GM23338 (cell line): ENCODE results near the gene ENOX1. TPM values are rescaled to one million over a fixed set of nuclear protein-coding genes. Genes with fewer than 3 reads are reported as not detected.

ENCODE experiments used
- ATAC-seq: fragments of 200-7000 bp; cut with Tn5 transposase; 3 replicates; pipeline ENCODE4 v1.9.1; 2020
- DNase-seq: peaks from one replicate; pipeline ENCODE4 v3.0.0-alpha.2; 2015; ENCODE audit warnings: low spot score
- H2AFZ ChIP-seq: fragments of 200-600 bp; sonication (generic); 2 replicates; pipeline ENCODE4 v1.8.0; 2016; ENCODE audit warnings: antibody characterized with exemption, mild to moderate bottlenecking, moderate library complexity
- H3F3A ChIP-seq: fragments of 200-600 bp; sonication (generic); replicated peaks from 2 replicates; pipeline ENCODE4 v1.8.0; 2017; ENCODE audit warnings: antibody characterized with exemption, mixed run types, low read depth
- H3K27ac ChIP-seq: fragments of 200-600 bp; sonication (generic); 2 replicates; pipeline ENCODE4 v1.6.1; 2016; ENCODE audit warnings: low read depth
- H3K27me3 ChIP-seq: fragments of 200-600 bp; sonication (generic); 2 replicates; pipeline ENCODE4 v1.8.0; 2016; ENCODE audit warnings: mild to moderate bottlenecking, mixed run types, moderate library complexity; ENCODE audit not compliant: insufficient read depth
- H3K36me3 ChIP-seq: fragments of 200-600 bp; sonication (generic); 2 replicates; pipeline ENCODE4 v1.8.0; 2016; ENCODE audit warnings: mild to moderate bottlenecking; ENCODE audit not compliant: insufficient read depth
- H3K4me1 ChIP-seq: fragments of 200-600 bp; sonication (generic); 2 replicates; pipeline ENCODE4 v1.8.0; 2016; ENCODE audit warnings: mild to moderate bottlenecking, moderate library complexity; ENCODE audit not compliant: insufficient read depth
- H3K4me2 ChIP-seq: fragments of 200-600 bp; sonication (generic); 2 replicates; pipeline ENCODE4 v1.7.1; 2017; ENCODE audit warnings: mixed run types
- H3K4me3 ChIP-seq: fragments of 200-600 bp; sonication (generic); 2 replicates; pipeline ENCODE4 v1.6.1; 2016; ENCODE audit warnings: mixed run types
- H3K79me2 ChIP-seq: fragments of 200-600 bp; sonication (generic); replicated peaks from 2 replicates; pipeline ENCODE4 v1.8.0; 2017; ENCODE audit warnings: mild to moderate bottlenecking; ENCODE audit not compliant: insufficient read depth
- H3K9me2 ChIP-seq: fragments of 200-600 bp; sonication (generic); 2 replicates; pipeline ENCODE4 v1.8.0; 2017; ENCODE audit not compliant: insufficient read depth
- H4K20me1 ChIP-seq: fragments of 200-600 bp; sonication (generic); replicated peaks from 2 replicates; pipeline ENCODE4 v1.8.0; 2017; ENCODE audit warnings: mild to moderate bottlenecking; ENCODE audit not compliant: insufficient read depth
- H3K27ac Mint-ChIP-seq: 2 replicates; pipeline ENCODE4 v1.8.0; 2020; ENCODE audit warnings: inconsistent platforms, mild to moderate bottlenecking, moderate library complexity, mixed read lengths
- H3K27me3 Mint-ChIP-seq: 3 replicates; pipeline ENCODE4 v1.8.0; 2022; ENCODE audit warnings: low read depth, mild to moderate bottlenecking, moderate library complexity, mixed read lengths, inconsistent platforms; ENCODE audit not compliant: insufficient read depth, poor library complexity
- H3K36me3 Mint-ChIP-seq: 3 replicates; pipeline ENCODE4 v1.8.0; 2021; ENCODE audit warnings: low read depth, mild to moderate bottlenecking, inconsistent platforms, moderate library complexity, mixed read lengths
- H3K4me1 Mint-ChIP-seq: 3 replicates; pipeline ENCODE4 v1.8.0; 2020; ENCODE audit warnings: mild to moderate bottlenecking, inconsistent platforms, mixed read lengths
- H3K4me3 Mint-ChIP-seq: 3 replicates; pipeline ENCODE4 v1.8.0; 2021; ENCODE audit warnings: moderate library complexity, mild to moderate bottlenecking, inconsistent platforms, mixed read lengths
- H3K9me3 Mint-ChIP-seq: 3 replicates; pipeline ENCODE4 v1.8.0; 2020; ENCODE audit warnings: moderate library complexity, mild to moderate bottlenecking, inconsistent platforms, mixed read lengths
- EZH2 ChIP-seq: fragments of 200-600 bp; sonication (generic); IDR thresholded peaks from one replicate; pipeline ENCODE4 v1.8.0; 2017; ENCODE audit warnings: antibody characterized with exemption, mild to moderate bottlenecking, low read depth; ENCODE audit not compliant: unreplicated experiment
- EZH2phosphoT487 ChIP-seq: fragments of 200-600 bp; sonication (generic); IDR thresholded peaks from one replicate; pipeline ENCODE4 v1.8.1; 2018; ENCODE audit warnings: antibody characterized with exemption; ENCODE audit not compliant: unreplicated experiment
- NANOG ChIP-seq: IDR thresholded peaks from 2 replicates; pipeline ENCODE4 v1.6.1; 2016; ENCODE audit warnings: antibody characterized with exemption, borderline replicate concordance
- POLR2AphosphoS5 ChIP-seq: IDR thresholded peaks from 2 replicates; pipeline ENCODE4 v1.6.1; 2016; ENCODE audit warnings: antibody characterized with exemption, low read depth
- REST ChIP-seq: IDR thresholded peaks from one replicate; pipeline ENCODE4 v1.6.1; 2018; ENCODE audit warnings: antibody characterized with exemption; ENCODE audit not compliant: unreplicated experiment
- STAT1 ChIP-seq: IDR thresholded peaks from one replicate; pipeline ENCODE4 v1.6.1; 2016; ENCODE audit warnings: antibody characterized with exemption; ENCODE audit not compliant: unreplicated experiment
- ZNF114 ChIP-seq: fragments of 250-450 bp; sonication (Bioruptor Pico); IDR thresholded peaks from 2 replicates; pipeline ENCODE4 v1.5.0; 2020; ENCODE audit warnings: mild to moderate bottlenecking, moderate library complexity
- ZNF331 ChIP-seq: fragments of 250-450 bp; sonication (Bioruptor Pico); IDR thresholded peaks from 2 replicates; pipeline ENCODE4 v1.5.0; 2020; ENCODE audit warnings: low read depth, mild to moderate bottlenecking, moderate library complexity
- polyA plus RNA-seq: library from polyadenylated mRNA; unstranded; fragments of >200 nt; fragmentation: Nextera tagmentation; extraction: Ambion mirVana; gene quantifications from 2 replicates; pipeline ENCODE4 v1.2.1, GENCODE V29; 2016
- total RNA-seq: library from RNA; depleted of rRNA; stranded (reverse); fragments of >200 nt; shearing (Covaris generic); gene quantifications from 2 replicates; pipeline ENCODE4 v1.2.3, GENCODE V29; 2014
- TF ChIP-seq, protein P1 (sequence below): fragments of 250-450 bp; sonication (Bioruptor Pico); IDR thresholded peaks from 2 replicates; pipeline ENCODE4 v1.5.0; 2020; ENCODE audit warnings: mild to moderate bottlenecking, moderate library complexity
- TF ChIP-seq, protein P2 (sequence below), 2 experiments: fragments of 200-600 bp in 1 of 2; sonication (generic) in 1 of 2; conservative IDR thresholded peaks; 2 replicates each; pipeline versions ENCODE4 v1.5.1 to v1.6.1; 2016 to 2017; ENCODE audit warnings: antibody characterized with exemption in 2 of 2, low read depth in 2 of 2, mild to moderate bottlenecking in 2 of 2, moderate library complexity in 1 of 2

ENOX1 gene
- total and polyA plus RNA-seq, 2 experiments from 2014 or later = 0.66 to 0.81 TPM

DNA sequence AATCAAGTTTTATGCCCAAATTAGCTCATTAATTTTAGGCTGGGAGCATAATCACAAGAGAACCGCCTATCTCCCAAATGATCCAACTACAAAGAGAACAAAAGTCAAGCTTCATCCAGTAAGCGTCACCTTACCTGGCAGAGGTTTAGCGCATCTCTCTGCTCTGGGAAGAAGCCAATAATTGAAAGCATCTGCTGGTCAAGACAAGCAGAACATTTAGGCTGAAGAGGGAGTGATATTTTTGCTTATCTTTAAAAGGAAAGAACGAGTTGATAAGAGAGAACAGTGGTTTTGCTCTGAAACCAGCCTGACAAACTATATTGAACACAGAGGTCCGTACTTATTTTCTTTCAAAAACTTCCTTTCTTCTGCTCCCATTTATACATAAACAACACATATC lies 242.1 kb downstream of the ENOX1 start (continued):
- no peak for TF ChIP-seq REST

DNA sequence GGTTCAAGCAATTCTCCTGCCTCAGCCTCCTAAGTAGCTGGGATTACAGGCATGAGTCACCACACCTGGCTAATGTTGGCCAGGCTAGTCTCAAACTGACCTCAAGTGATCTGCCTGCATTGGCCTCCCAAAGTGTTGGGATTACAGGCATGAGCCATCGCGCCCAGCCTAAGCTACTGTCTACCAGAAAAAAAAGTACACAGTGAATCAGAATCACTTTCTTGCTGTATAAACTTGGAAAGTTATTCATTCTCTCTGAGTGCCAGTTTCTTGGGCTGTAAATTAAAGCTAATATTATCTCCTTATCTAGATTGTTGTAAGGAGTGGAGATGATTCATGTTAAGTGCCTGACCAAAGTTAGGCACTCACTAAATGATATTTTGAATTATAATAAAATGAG lies 242.8 kb downstream of the ENOX1 start:
- Histone ChIP-seq H3K4me2 (no peak overlapping the region), H3K27me3 (no peaks in the 10 kb centered on the region), H2AFZ (no peak overlapping the region), H3K4me3 (no peak overlapping the region), H3F3A (no peaks in the 10 kb centered on the region), H3K36me3 (no peaks in the 10 kb centered on the region), H3K27ac (no peak overlapping the region), H4K20me1 (no peaks in the 10 kb centered on the region), H3K9me2 (no peaks in the 10 kb centered on the region), H3K79me2 (no peaks in the 10 kb centered on the region), H3K4me1 (no peaks in the 10 kb centered on the region)
- Mint-ChIP-seq H3K27me3 (no peaks in the 10 kb centered on the region), H3K4me3 (no peak overlapping the region), H3K27ac (no peak overlapping the region), H3K4me1 (no peaks in the 10 kb centered on the region), H3K9me3 (peaks cover 2% of the 10 kb centered on the region; the same call in 1 of the 3 replicates), H3K36me3 (no peaks in the 10 kb centered on the region)
- ATAC-seq = no peak
- no peak for DNase-seq
- TF ChIP-seq POLR2AphosphoS5 (no peak), STAT1 (no peak), REST (no peak), EZH2 (no peak), NANOG (no peak), EZH2phosphoT487 (no peak), ZNF114 (CRISPR knock-in tag) (no peak), ZNF331 (CRISPR knock-in tag) (no peak)
- TF ChIP-seq, protein P1, sequence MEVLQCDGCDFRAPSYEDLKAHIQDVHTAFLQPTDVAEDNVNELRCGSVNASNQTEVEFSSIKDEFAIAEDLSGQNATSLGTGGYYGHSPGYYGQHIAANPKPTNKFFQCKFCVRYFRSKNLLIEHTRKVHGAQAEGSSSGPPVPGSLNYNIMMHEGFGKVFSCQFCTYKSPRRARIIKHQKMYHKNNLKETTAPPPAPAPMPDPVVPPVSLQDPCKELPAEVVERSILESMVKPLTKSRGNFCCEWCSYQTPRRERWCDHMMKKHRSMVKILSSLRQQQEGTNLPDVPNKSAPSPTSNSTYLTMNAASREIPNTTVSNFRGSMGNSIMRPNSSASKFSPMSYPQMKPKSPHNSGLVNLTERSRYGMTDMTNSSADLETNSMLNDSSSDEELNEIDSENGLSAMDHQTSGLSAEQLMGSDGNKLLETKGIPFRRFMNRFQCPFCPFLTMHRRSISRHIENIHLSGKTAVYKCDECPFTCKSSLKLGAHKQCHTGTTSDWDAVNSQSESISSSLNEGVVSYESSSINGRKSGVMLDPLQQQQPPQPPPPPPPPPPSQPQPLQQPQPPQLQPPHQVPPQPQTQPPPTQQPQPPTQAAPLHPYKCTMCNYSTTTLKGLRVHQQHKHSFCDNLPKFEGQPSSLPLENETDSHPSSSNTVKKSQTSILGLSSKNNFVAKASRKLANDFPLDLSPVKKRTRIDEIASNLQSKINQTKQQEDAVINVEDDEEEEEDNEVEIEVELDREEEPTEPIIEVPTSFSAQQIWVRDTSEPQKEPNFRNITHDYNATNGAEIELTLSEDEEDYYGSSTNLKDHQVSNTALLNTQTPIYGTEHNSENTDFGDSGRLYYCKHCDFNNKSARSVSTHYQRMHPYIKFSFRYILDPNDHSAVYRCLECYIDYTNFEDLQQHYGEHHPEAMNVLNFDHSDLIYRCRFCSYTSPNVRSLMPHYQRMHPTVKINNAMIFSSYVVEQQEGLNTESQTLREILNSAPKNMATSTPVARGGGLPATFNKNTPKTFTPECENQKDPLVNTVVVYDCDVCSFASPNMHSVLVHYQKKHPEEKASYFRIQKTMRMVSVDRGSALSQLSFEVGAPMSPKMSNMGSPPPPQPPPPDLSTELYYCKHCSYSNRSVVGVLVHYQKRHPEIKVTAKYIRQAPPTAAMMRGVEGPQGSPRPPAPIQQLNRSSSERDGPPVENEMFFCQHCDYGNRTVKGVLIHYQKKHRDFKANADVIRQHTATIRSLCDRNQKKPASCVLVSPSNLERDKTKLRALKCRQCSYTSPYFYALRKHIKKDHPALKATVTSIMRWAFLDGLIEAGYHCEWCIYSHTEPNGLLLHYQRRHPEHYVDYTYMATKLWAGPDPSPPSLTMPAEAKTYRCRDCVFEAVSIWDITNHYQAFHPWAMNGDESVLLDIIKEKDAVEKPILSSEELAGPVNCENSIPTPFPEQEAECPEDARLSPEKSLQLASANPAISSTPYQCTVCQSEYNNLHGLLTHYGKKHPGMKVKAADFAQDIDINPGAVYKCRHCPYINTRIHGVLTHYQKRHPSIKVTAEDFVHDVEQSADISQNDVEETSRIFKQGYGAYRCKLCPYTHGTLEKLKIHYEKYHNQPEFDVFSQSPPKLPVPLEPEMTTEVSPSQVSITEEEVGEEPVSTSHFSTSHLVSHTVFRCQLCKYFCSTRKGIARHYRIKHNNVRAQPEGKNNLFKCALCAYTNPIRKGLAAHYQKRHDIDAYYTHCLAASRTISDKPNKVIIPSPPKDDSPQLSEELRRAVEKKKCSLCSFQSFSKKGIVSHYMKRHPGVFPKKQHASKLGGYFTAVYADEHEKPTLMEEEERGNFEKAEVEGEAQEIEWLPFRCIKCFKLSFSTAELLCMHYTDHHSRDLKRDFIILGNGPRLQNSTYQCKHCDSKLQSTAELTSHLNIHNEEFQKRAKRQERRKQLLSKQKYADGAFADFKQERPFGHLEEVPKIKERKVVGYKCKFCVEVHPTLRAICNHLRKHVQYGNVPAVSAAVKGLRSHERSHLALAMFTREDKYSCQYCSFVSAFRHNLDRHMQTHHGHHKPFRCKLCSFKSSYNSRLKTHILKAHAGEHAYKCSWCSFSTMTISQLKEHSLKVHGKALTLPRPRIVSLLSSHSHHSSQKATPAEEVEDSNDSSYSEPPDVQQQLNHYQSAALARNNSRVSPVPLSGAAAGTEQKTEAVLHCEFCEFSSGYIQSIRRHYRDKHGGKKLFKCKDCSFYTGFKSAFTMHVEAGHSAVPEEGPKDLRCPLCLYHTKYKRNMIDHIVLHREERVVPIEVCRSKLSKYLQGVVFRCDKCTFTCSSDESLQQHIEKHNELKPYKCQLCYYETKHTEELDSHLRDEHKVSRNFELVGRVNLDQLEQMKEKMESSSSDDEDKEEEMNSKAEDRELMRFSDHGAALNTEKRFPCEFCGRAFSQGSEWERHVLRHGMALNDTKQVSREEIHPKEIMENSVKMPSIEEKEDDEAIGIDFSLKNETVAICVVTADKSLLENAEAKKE = no peak
- TF ChIP-seq, protein P2, sequence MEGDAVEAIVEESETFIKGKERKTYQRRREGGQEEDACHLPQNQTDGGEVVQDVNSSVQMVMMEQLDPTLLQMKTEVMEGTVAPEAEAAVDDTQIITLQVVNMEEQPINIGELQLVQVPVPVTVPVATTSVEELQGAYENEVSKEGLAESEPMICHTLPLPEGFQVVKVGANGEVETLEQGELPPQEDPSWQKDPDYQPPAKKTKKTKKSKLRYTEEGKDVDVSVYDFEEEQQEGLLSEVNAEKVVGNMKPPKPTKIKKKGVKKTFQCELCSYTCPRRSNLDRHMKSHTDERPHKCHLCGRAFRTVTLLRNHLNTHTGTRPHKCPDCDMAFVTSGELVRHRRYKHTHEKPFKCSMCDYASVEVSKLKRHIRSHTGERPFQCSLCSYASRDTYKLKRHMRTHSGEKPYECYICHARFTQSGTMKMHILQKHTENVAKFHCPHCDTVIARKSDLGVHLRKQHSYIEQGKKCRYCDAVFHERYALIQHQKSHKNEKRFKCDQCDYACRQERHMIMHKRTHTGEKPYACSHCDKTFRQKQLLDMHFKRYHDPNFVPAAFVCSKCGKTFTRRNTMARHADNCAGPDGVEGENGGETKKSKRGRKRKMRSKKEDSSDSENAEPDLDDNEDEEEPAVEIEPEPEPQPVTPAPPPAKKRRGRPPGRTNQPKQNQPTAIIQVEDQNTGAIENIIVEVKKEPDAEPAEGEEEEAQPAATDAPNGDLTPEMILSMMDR (conservative IDR thresholded peaks at IDR 0.05; ENCODE audit: low read depth in 2 of 2) = no peak
